ENCODE measurements around the gene SOX1. TPM values are rescaled to one million over a fixed set of nuclear protein-coding genes. Genes with fewer than 3 reads are reported as not detected.
A peak's percentile ranks its signal among the peaks of the same experiment; 100 is the strongest.

SOX1 gene
- polyA plus RNA-seq, 3 donors, result not detected

GRCh38 chr13:112069061-112069844, 2.3 kb downstream of the SOX1 start:
- Histone ChIP-seq H3K4me1 (ENCODE audit: control insufficient read depth in 1 of 2, insufficient read depth in 2 of 2, low read length in 2 of 2) (no peaks in the 10 kb centered on the region), H3K9me3 (replicated peaks in 1 of 2; ENCODE audit: control insufficient read depth in 1 of 2, insufficient read depth in 1 of 2, low read length in 2 of 2) (peaks cover 0 to 41% of the 10 kb centered on the region in 2 donors), H3K27ac (ENCODE audit: low read depth in 1 of 2, low read length in 2 of 2) (no peak overlapping the region), H3K4me2 (replicated peaks; ENCODE audit: extremely low read depth, low read length, poor library complexity, severe bottlenecking) (no peak overlapping the region), H3K36me3 (replicated peaks in 1 of 2; ENCODE audit: control insufficient read depth in 1 of 2, insufficient read depth in 2 of 2, low read length in 2 of 2) (no peaks in the 10 kb centered on the region), H3K4me3 (replicated peaks in 1 of 3; ENCODE audit: low read depth in 2 of 3, low read length in 3 of 3) (no peak overlapping the region), H2AFZ (ENCODE audit: insufficient read depth, low read depth, low read length, poor library complexity, severe bottlenecking) (no peak overlapping the region), H4K20me1 (ENCODE audit: insufficient read depth, low read length) (no peaks in the 10 kb centered on the region), H3K79me2 (ENCODE audit: insufficient read depth, low read length) (no peaks in the 10 kb centered on the region), H3K27me3 (ENCODE audit: control insufficient read depth in 2 of 2, insufficient read depth in 2 of 2, low read length in 2 of 2) (peaks cover 65 to 79% of the 10 kb centered on the region in 2 donors), H3K9ac (ENCODE audit: insufficient read depth, low read length, poor library complexity, severe bottlenecking) (no peak overlapping the region)
- H3K9me3 Mint-ChIP-seq, result peaks cover 0 to 30% (median 20%) of the 10 kb centered on the region in 7 donors
- H3K4me1 Mint-ChIP-seq, result no peaks in the 10 kb centered on the region
- no peak for DNase-seq
- H3K36me3 Mint-ChIP-seq, result peaks cover 3 to 6% of the 10 kb centered on the region in 2 donors
- H3K27me3 Mint-ChIP-seq (ENCODE audit: low read depth in 3 of 3), result peaks cover 69 to 88% (median 77%) of the 10 kb centered on the region in 3 donors
- H3K27ac Mint-ChIP-seq, result no peak overlapping the region
- intact Hi-C loops (cut with micrococcal nuclease), result no loop called here
- H3K4me3 Mint-ChIP-seq, result peak overlapping the region in 1 of 2 donors; percentile 88
- 4% methylated on average over 13 of the region's 33 CpGs for WGBS (ENCODE audit: insufficient coverage)
- no peak for TF ChIP-seq CTCF (IDR thresholded peaks at IDR 0.05)

GRCh38 chr13:112069845-112070251, 2.9 kb downstream of the SOX1 start:
- Mint-ChIP-seq H3K27me3 (ENCODE audit: low read depth in 3 of 3) (peaks cover 71 to 88% (median 77%) of the 10 kb centered on the region in 3 donors), H3K4me3 (peak overlapping the region in 1 of 2 donors; percentile 88), H3K4me1 (no peaks in the 10 kb centered on the region), H3K9me3 (peaks cover 0 to 32% (median 20%) of the 10 kb centered on the region in 7 donors), H3K27ac (no peak overlapping the region), H3K36me3 (peaks cover 3 to 6% of the 10 kb centered on the region in 2 donors)
- H3K27me3 ChIP-seq (ENCODE audit: control insufficient read depth in 2 of 2, insufficient read depth in 2 of 2, low read length in 2 of 2), result peaks cover 65 to 79% of the 10 kb centered on the region in 2 donors
- H4K20me1 ChIP-seq (ENCODE audit: insufficient read depth, low read length), result no peaks in the 10 kb centered on the region
- no peak overlapping the region for H3K4me2 ChIP-seq (replicated peaks; ENCODE audit: extremely low read depth, low read length, poor library complexity, severe bottlenecking)
- H3K4me1 ChIP-seq (ENCODE audit: control insufficient read depth in 1 of 2, insufficient read depth in 2 of 2, low read length in 2 of 2), result no peaks in the 10 kb centered on the region
- DNase-seq, result no peak
- H3K9me3 ChIP-seq (replicated peaks in 1 of 2; ENCODE audit: control insufficient read depth in 1 of 2, insufficient read depth in 1 of 2, low read length in 2 of 2), result peaks cover 0 to 40% of the 10 kb centered on the region in 2 donors
- no peak overlapping the region for H3K27ac ChIP-seq (ENCODE audit: low read depth in 1 of 2, low read length in 2 of 2)
- H3K79me2 ChIP-seq (ENCODE audit: insufficient read depth, low read length), result no peaks in the 10 kb centered on the region
- WGBS (ENCODE audit: insufficient coverage), result 12% methylated on average over 15 of the region's 17 CpGs
- H2AFZ ChIP-seq (ENCODE audit: insufficient read depth, low read depth, low read length, poor library complexity, severe bottlenecking), result no peak overlapping the region
- H3K9ac ChIP-seq (ENCODE audit: insufficient read depth, low read length, poor library complexity, severe bottlenecking), result no peak overlapping the region
- no peaks in the 10 kb centered on the region for H3K36me3 ChIP-seq (replicated peaks in 1 of 2; ENCODE audit: control insufficient read depth in 1 of 2, insufficient read depth in 2 of 2, low read length in 2 of 2)
- intact Hi-C loops (cut with micrococcal nuclease), result no loop called here
- no peak overlapping the region for H3K4me3 ChIP-seq (replicated peaks in 1 of 3; ENCODE audit: low read depth in 2 of 3, low read length in 3 of 3)
- no peak for TF ChIP-seq CTCF (IDR thresholded peaks at IDR 0.05)
